PC-3 (cell line): ENCODE data around the gene ACER3. TPM values are rescaled to one million over a fixed set of nuclear protein-coding genes. Genes with fewer than 3 reads are reported as not detected.
A peak's percentile ranks its signal among the peaks of the same experiment; 100 is the strongest.
"Not testable (repeated sequence)": the region's sequence is repeated elsewhere in the genome, so short reads cannot be mapped to it uniquely, and the experiment has no call there.

ENCODE experiments used
- ATAC-seq: fragments of 200-7000 bp; cut with Tn5 transposase; 2 replicates; pipeline ENCODE4 v1.9.1; 2020; ENCODE audit warnings: mild to moderate bottlenecking, moderate library complexity
- BruUV-seq: library from RNA; stranded (reverse); fragments of 400-500 nt; replicated peaks from 2 replicates; lab custom pipeline; 2021; lab: Mats Ljungman, UMichigan
- CTCF ChIA-PET: fragments of 300-600 bp; sonication (Branson Sonifier 250); formaldehyde crosslinking; loops from one replicate; lab custom pipeline; 2022; ENCODE audit warnings: antibody characterized with exemption; lab: Charles Lee
- POLR2A ChIA-PET: fragments of 300-600 bp; sonication (Branson Sonifier 250); formaldehyde crosslinking; loops from one replicate; lab custom pipeline; 2022; ENCODE audit warnings: antibody characterized with exemption; ENCODE audit not compliant: unreplicated experiment; lab: Charles Lee
- DNase-seq: peaks from one replicate; pipeline ENCODE4 v3.0.0-alpha.2; 2015
- H2AFZ ChIP-seq: fragments of 300-600 bp; sonication (generic); 2 replicates; pipeline ENCODE4 v1.6.0; 2016; ENCODE audit warnings: antibody characterized with exemption, low read length
- H3F3A ChIP-seq: fragments of 300-600 bp; sonication (generic); one replicate; pipeline ENCODE4 v1.6.0; 2017; ENCODE audit warnings: antibody characterized with exemption, low read length, control low read depth, mild to moderate bottlenecking; ENCODE audit not compliant: unreplicated experiment
- H3K27ac ChIP-seq: fragments of 300-600 bp; sonication (generic); 2 replicates; pipeline ENCODE4 v1.5.1; 2016; ENCODE audit warnings: mild to moderate bottlenecking, low read length
- H3K27me3 ChIP-seq: fragments of 300-600 bp; sonication (generic); 2 replicates; pipeline ENCODE4 v1.6.1; 2016; ENCODE audit warnings: low read length, mixed read lengths
- H3K36me3 ChIP-seq: fragments of 300-600 bp; sonication (generic); 2 replicates; pipeline ENCODE4 v1.6.1; 2016; ENCODE audit warnings: low read depth, mixed run types, low read length, mixed read lengths
- H3K4me1 ChIP-seq: fragments of 300-600 bp; sonication (generic); 2 replicates; pipeline ENCODE4 v1.5.1; 2016; ENCODE audit warnings: low read length; ENCODE audit not compliant: insufficient read depth
- H3K4me2 ChIP-seq: fragments of 300-600 bp; sonication (generic); 2 replicates; pipeline ENCODE4 v1.6.0; 2016; ENCODE audit warnings: low read length
- H3K4me3 ChIP-seq: fragments of 300-600 bp; sonication (generic); 2 replicates; pipeline ENCODE4 v1.5.1; 2016; ENCODE audit warnings: mild to moderate bottlenecking, low read length, mixed read lengths
- H3K79me2 ChIP-seq: fragments of 300-600 bp; sonication (generic); 2 replicates; pipeline ENCODE4 v1.6.1; 2017; ENCODE audit warnings: low read length, mixed read lengths
- H3K9ac ChIP-seq: fragments of 300-600 bp; sonication (generic); 2 replicates; pipeline ENCODE4 v1.6.0; 2016; ENCODE audit warnings: mild to moderate bottlenecking, low read length
- H3K9me2 ChIP-seq: fragments of 300-600 bp; sonication (generic); replicated peaks from 2 replicates; pipeline ENCODE4 v1.6.1; 2016; ENCODE audit warnings: mixed run types, low read length, mixed read lengths
- H3K9me3 ChIP-seq: fragments of 300-600 bp; sonication (generic); 2 replicates; pipeline ENCODE4 v1.6.1; 2016; ENCODE audit warnings: low read length, mixed read lengths
- H4K20me1 ChIP-seq: fragments of 300-600 bp; sonication (generic); 2 replicates; pipeline ENCODE4 v1.6.1; 2016; ENCODE audit warnings: low read length, mixed read lengths
- CTCF ChIP-seq: fragments of 300-600 bp; sonication (generic); conservative IDR thresholded peaks from 2 replicates; pipeline ENCODE4 v1.5.1; 2017; ENCODE audit warnings: antibody characterized with exemption, low read depth, mild to moderate bottlenecking, low read length
- EZH2 ChIP-seq: fragments of 300-600 bp; sonication (generic); IDR thresholded peaks from one replicate; pipeline ENCODE4 v1.6.1; 2017; ENCODE audit warnings: antibody characterized with exemption, mild to moderate bottlenecking, low read length; ENCODE audit not compliant: unreplicated experiment
- EZH2phosphoT487 ChIP-seq: fragments of 300-600 bp; sonication (generic); IDR thresholded peaks from 2 replicates; pipeline ENCODE4 v1.6.1; 2018; ENCODE audit warnings: mild to moderate bottlenecking, antibody characterized with exemption, low read length, borderline replicate concordance
- intact Hi-C: fragments of 100-400 bp; cut with micrococcal nuclease; formaldehyde crosslinking; loops from 2 replicates; pipeline ENCODE4 v1.9.0; 2023
- total RNA-seq: library from RNA; depleted of rRNA; stranded (reverse); fragments of >200 nt; gene quantifications from 2 replicates; pipeline ENCODE4 v1.2.3, GENCODE V29; 2014

ACER3 gene
- total RNA-seq, 1 experiment from 2014 or later, result 17.3 TPM

GRCh38 chr11:77047007-77047927 is 186.5 kb downstream of the ACER3 start:
- ChIA-PET CTCF (interaction anchor here (0.5 to 2.8 kb wide), 27 partner anchors 15 to 1328 kb away, joined by 3 to 137 read pairs (median 5); partner anchors contain the start of gene CAPN5), POLR2A (interaction anchor here (0.6 to 0.7 kb wide), 4 partner anchors 43 to 541 kb away, joined by 4 to 9 read pairs (median 7); no protein-coding TSS in a partner anchor)
- peak overlapping the region; percentile 71 for H3K4me3 ChIP-seq
- BruUV-seq, result no TSS peak
- DNase-seq, result peak; percentile 99
- H3K27ac ChIP-seq, result no peak overlapping the region
- H4K20me1 ChIP-seq, result no peaks in the 10 kb centered on the region
- peak; percentile 82 for ATAC-seq
- H3K27me3 ChIP-seq, result no peaks in the 10 kb centered on the region
- no peaks in the 10 kb centered on the region for H3K79me2 ChIP-seq
- peak overlapping the region; percentile 95 for H3K4me2 ChIP-seq
- H3K4me1 ChIP-seq, result peaks cover 16% of the 10 kb centered on the region; the same call in 1 of the 2 replicates
- TF ChIP-seq CTCF (peak; percentile 76), EZH2 (no peak), EZH2phosphoT487 (no peak)
- peak overlapping the region; percentile 27; the same call in 1 of the 2 replicates for H3K9ac ChIP-seq
- H3K9me2 ChIP-seq, result no peaks in the 10 kb centered on the region
- no peaks in the 10 kb centered on the region for H3K9me3 ChIP-seq
- H3K36me3 ChIP-seq, result no peaks in the 10 kb centered on the region
- intact Hi-C loops, result loop anchor here (1.0 to 2.0 kb wide), 8 partner anchors 14 to 312 kb away; no protein-coding TSS in a partner anchor
- peak overlapping the region; percentile 83 for H2AFZ ChIP-seq
- H3F3A ChIP-seq, result no peaks in the 10 kb centered on the region

GRCh38 chr11:77047928-77048446 is 187.3 kb downstream of the ACER3 start:
- not testable (repeated sequence) for H3K9me2 ChIP-seq, BruUV-seq, H3K36me3 ChIP-seq, H3K9me3 ChIP-seq, H3K9ac ChIP-seq, H3K27ac ChIP-seq, DNase-seq, H3K4me2 ChIP-seq, H4K20me1 ChIP-seq, H3K27me3 ChIP-seq, H3K79me2 ChIP-seq, H3F3A ChIP-seq, ATAC-seq, H3K4me3 ChIP-seq, H2AFZ ChIP-seq
- peaks cover 16% of the 10 kb centered on the region; the same call in 1 of the 2 replicates for H3K4me1 ChIP-seq
- intact Hi-C loops, result loop anchor here (1.0 to 2.0 kb wide), 8 partner anchors 13 to 313 kb away; no protein-coding TSS in a partner anchor
- ChIA-PET POLR2A (interaction anchor here (0.6 to 0.7 kb wide), 3 partner anchors 42 to 44 kb away, joined by 4 to 9 read pairs (median 5); no protein-coding TSS in a partner anchor), CTCF (interaction anchor here (0.6 to 2.8 kb wide), 24 partner anchors 15 to 1328 kb away, joined by 3 to 137 read pairs (median 5); partner anchors contain the start of gene CAPN5)

GRCh38 chr11:77049026-77049425 is 188.3 kb downstream of the ACER3 start:
- Histone ChIP-seq H3K9ac (no peak overlapping the region), H3K4me1 (peaks cover 16% of the 10 kb centered on the region; the same call in 1 of the 2 replicates), H2AFZ (no peak overlapping the region), H3K4me2 (no peak overlapping the region), H4K20me1 (no peaks in the 10 kb centered on the region), H3F3A (no peaks in the 10 kb centered on the region), H3K27me3 (no peaks in the 10 kb centered on the region), H3K79me2 (no peaks in the 10 kb centered on the region), H3K9me2 (no peaks in the 10 kb centered on the region), H3K4me3 (no peak overlapping the region), H3K36me3 (no peaks in the 10 kb centered on the region), H3K9me3 (no peaks in the 10 kb centered on the region), H3K27ac (no peak overlapping the region)
- intact Hi-C loops, result no loop called here
- TF ChIP-seq EZH2, result no peak
- no peak for TF ChIP-seq CTCF
- TF ChIP-seq EZH2phosphoT487, result no peak
- CTCF ChIA-PET, result interaction anchor here (2.8 kb wide), 1 partner anchor 42 kb away, joined by 137 read pairs; no protein-coding TSS in a partner anchor
- BruUV-seq, result no TSS peak
- no peak for DNase-seq
- POLR2A ChIA-PET, result no interaction called here
- no peak for ATAC-seq
